ENCODE data around the gene PLCL1. TPM values are rescaled to one million over a fixed set of nuclear protein-coding genes. Genes with fewer than 3 reads are reported as not detected.

The PLCL1 gene
- total RNA-seq = 10.7 and 11.7 TPM in 2 replicates

GRCh38 chr2:197804049-197804757 is at the start of gene PLCL1:
Gene PLCL1 (plus strand): TSS chr2:197804593.

GRCh38 chr2:197784956-197785941 is 19.1 kb upstream of the PLCL1 start, which contains the start of gene BOLL:
Gene BOLL (minus strand): TSS chr2:197785319. CDS start chr2:197781850, 3,469 bp downstream.

Other genes with a start within 250 kb of the PLCL1 start
- gene RFTN2, start 129.0 kb upstream of the PLCL1 start, total RNA-seq = 2.7 and 5.5 TPM in 2 replicates
- gene MARS2, start 99.2 kb upstream of the PLCL1 start, total RNA-seq = 4.9 and 6.1 TPM in 2 replicates
- gene BOLL, start 19.3 kb upstream of the PLCL1 start, total RNA-seq = not detected in 2 replicates

Measured in epithelial cell of umbilical artery (primary cell).